ENCODE measurements around the gene JPT1.
"Not testable (repeated sequence)": the region's sequence is repeated elsewhere in the genome, so short reads cannot be mapped to it uniquely, and the experiment has no call there.

Gene JPT1, protein sequence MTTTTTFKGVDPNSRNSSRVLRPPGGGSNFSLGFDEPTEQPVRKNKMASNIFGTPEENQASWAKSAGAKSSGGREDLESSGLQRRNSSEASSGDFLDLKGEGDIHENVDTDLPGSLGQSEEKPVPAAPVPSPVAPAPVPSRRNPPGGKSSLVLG

DNA sequence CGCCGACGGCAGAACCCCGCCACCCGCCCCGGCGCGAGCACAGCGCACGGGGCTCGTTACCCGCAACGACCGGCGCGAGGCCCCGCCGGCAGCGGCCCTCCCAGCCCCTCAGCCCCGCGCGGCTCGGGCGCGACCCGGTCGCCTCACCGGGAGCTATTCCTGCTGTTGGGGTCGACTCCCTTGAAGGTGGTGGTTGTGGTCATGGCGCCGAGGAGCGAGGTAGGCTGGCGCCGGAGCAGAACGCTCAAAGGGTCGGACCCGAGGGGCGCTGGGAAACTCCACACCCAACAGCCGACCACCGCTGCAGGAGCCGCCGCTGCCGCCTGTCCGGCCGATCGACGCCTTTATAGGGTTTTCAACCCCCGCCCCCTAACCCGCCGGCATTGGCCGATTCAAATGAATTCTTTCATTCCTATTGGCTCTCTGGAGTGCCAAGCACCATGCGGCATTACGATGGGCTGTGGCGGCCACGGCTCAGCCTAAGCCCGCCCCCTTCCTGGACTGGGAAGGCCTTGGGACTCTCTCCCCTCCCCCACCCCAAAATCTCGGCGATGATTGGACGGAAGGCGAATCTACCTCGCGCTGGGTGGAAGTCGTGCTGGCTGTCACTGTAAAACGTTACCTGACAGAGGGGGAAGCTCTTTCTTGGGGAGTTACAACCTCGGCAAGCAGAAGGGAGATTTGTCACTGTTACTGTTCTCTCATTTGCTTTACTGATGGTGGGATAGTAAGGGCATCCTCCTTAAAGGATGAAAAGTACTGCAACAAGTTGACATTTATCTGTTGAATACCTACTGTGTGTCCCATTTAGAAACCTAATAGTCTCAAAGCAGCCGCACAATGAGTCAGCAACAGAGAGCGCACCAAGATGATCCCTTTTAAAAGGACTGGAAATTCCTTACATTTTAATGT, at the start of gene JPT1:
JPT1 (minus strand) TSS at position 318 of the 912 bp plus-strand sequence; CDS start at position 203, 115 bp downstream.
- peak; percentile 94 to 96 for DNase-seq (ENCODE audit: low read depth in 2 of 2, low spot score in 1 of 2)

DNA sequence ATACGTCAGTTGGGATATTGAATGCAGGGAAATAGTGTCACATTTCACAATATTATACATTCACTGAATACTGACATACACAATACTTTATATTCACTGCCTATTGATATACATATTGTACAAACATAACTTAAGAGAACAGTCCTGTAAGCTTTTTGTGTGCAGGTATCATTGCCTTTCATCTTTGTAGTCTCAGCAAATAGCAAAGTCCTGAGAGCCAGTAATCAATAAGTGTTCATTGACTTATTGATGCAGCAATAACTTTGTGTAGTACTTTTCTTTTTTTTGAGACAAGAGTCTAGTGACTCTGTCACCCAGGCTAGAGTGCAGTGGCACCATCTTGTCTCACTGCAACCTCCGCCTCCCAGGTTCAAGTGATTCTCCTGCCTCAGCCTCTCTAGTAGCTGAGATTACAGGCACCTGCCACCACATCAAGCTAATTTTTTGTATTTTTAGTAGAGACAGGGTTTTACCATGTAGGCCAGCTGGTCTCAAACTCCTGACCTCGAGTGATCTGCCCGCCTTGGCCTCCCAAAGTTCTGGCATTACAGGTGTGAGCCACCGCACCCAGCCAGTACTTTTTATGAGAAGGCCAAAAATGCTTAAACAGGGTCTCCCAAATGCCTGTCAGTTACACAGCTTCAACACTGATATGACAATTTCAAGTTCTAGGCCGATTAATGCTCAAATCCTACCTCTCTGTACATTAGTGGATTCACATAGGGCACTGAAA, 45.7 kb upstream of the JPT1 start:
- DNase-seq (ENCODE audit: low read depth in 2 of 2, low spot score in 1 of 2): no peak

DNA sequence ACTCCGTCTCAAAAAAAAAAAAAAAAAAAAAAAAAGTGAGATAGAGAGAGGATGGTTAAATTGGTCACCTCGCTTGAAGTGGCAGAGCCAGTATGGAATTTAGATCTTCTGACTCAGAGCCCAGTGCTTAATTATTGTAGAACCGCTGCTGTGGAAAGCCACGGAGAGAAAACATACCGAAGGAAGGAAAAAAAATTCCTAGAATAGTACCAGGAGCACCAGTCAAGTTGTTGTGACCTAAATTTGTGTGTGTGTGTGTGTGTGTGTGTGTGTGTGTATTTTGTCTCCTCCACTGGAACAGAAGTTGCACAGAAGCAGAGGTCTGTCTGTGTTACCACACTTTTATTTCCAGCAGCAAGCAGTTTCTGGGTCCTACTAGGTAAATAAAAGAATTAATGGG, 40.6 kb upstream of the JPT1 start:
- DNase-seq (ENCODE audit: low read depth in 2 of 2, low spot score in 1 of 2): no peak

GRCh38 chr17:75191584-75191983, 37.3 kb upstream of the JPT1 start:
- no peak for DNase-seq (ENCODE audit: low read depth in 2 of 2, low spot score in 1 of 2)

DNA sequence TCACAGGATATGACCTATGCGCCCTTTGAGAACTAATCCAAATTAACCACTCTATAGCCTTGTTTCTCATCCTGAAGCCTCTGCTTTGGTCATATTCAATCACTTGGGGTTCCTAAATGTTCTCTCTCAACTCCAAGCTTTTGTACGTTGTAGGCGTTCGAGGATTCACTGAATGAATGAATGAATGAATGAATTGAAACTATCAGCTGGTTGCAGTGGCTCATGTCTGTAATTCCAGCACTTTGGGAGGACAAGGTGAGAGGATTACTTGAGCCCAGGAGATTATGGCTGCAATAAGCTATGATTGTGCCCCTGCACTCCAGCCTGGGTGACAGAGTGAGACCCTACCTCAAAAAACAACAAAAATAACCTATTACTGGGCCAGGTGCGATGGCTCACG, 34.3 kb upstream of the JPT1 start:
- no peak for DNase-seq (ENCODE audit: low read depth in 2 of 2, low spot score in 1 of 2)

- no peak for DNase-seq (ENCODE audit: low read depth in 2 of 2, low spot score in 1 of 2)
Observed at GRCh38 chr17:75183999-75184884, 29.9 kb upstream of the JPT1 start.

GRCh38 chr17:75182569-75183436, 28.5 kb upstream of the JPT1 start, which contains the start of gene SUMO2:
Gene SUMO2 (minus strand): TSS chr17:75182959. CDS start chr17:75182834, 125 bp downstream.
- peak; percentile 84 to 93 for DNase-seq (ENCODE audit: low read depth in 2 of 2, low spot score in 1 of 2)

DNA sequence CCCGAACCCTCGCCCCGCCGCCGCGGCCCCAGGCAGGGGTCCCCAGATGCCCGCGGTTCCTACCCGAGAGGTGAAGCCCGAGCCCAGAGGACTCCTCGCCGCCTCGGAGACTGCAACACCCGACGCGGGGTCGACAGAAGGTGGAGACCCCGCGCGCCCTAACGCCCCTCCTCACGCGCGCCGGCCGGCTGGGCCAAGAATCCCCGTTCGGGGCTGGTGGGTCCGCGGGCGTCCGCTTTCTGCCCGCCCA, 27.9 kb upstream of the JPT1 start:
- DNase-seq (ENCODE audit: low read depth in 2 of 2, low spot score in 1 of 2): no peak

DNA sequence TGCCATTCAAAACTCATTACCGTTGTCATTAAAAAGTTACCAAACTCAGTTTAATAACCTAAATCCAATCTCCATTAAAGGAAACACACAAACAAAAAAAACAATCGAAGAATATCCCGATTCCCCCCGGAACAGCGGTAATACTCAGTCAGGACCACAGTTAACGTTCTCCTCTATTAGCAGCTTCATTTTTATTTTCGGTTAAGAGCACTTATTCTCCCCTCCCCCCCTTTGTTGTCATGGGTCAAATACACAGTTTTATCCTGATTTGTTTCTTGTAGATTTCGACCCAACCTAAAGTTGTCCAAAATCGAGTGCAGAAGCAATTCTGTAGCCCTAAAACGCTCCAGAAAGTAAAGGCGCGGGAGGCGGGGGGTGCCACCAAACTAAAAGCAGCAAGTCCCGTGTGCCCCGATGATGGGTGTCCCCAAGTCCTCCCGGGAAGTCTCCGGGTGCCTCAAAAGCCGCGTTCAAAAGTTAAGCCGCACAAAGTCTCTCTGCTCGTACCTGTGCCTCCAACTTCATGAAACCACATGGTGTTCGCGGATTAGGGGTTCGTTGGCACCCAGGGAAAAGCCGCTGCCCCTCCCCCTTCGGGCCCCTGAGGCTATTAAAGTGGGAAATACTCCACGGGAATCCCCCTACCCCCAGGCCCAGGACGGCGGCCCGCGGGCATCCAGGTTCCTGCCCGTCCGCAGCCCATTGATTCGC, 27.5 kb upstream of the JPT1 start:
- peak in 1 of 2 donors; percentile 11 for DNase-seq (ENCODE audit: low read depth in 2 of 2, low spot score in 1 of 2)

GRCh38 chr17:75181110-75181509, 26.8 kb upstream of the JPT1 start:
- DNase-seq (ENCODE audit: low read depth in 2 of 2, low spot score in 1 of 2): no peak

DNA sequence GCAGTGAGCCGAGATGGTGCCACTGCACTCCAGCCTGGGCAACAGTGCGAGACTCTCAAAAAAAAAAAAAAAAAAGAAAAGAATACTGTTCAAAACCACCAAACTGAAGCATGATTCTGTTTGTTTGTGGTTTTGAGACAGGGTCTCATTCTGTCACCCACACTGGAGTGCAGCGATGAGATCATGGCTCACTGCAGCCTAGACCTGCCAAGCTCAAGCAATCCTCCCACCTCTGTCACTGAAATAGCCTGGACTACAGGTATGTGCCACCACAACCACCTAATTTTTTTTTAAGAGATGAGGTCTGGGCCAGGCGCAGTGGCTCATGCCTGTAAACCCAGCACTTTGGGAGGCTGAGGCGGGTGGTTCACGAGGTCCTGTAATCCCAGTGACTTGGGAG, 24.1 kb upstream of the JPT1 start:
- DNase-seq (ENCODE audit: low read depth in 2 of 2, low spot score in 1 of 2): no peak

DNA sequence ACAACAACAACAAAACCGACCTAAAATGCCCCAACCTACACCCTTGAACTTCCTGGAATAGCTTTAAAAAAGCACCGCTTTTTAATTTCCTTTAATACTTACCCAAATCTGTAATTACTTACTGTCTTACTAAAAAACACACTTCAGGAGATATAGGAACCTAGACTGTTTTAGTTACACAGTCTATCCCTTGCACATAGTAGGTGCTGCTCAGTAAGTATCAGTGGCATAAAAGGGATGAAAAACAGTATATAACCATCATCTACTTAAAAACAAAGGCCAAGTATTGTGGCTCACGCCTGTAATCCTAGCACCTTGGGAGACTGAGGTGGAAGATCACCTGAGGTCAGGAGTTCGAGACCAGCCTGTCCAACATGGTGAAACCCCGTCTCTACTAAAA, 22.3 kb upstream of the JPT1 start:
- no peak for DNase-seq (ENCODE audit: low read depth in 2 of 2, low spot score in 1 of 2)

DNA sequence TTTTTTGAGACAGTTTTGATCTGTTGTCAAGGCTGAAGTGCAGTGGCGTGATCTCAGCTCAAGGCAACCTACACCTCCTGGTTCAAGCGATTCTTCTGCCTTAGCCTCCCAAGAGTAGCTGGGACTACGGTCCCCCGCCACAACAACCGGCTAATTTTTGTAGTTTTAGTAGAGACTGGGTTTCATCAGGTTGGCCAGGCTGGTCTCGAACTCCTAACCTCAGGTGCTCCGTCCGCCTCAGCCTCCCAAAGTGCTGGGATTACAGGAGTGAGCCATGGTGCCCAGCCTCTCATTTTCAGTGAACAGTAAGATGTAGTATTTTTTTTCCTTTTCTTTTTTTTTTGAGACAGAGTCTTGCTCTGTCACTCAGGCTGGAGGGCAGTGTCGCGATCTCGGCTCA, 20.7 kb upstream of the JPT1 start:
- DNase-seq (ENCODE audit: low read depth in 2 of 2, low spot score in 1 of 2): no peak

DNA sequence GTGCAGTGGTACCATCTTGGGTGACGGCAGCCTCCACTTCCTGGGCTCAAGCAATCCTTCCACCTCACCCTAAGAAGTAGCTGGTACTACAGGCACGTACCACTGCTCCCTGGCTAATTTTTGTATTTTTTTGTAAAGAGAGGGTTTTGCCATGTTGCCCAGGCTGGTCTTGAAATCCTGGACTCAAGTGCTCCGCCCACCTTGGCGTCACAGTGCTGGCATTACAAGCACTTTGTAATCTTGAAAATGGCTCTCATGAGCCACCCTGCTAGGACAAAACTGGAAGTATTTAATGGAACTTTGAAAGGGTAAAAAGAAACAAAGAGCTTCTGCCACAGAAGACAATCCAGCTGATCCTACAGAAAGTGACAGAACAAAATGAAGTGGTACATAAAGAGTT, 19.2 kb upstream of the JPT1 start:
- DNase-seq (ENCODE audit: low read depth in 2 of 2, low spot score in 1 of 2): no peak

GRCh38 chr17:75168998-75169397, 14.7 kb upstream of the JPT1 start:
- no peak for DNase-seq (ENCODE audit: low read depth in 2 of 2, low spot score in 1 of 2)

DNA sequence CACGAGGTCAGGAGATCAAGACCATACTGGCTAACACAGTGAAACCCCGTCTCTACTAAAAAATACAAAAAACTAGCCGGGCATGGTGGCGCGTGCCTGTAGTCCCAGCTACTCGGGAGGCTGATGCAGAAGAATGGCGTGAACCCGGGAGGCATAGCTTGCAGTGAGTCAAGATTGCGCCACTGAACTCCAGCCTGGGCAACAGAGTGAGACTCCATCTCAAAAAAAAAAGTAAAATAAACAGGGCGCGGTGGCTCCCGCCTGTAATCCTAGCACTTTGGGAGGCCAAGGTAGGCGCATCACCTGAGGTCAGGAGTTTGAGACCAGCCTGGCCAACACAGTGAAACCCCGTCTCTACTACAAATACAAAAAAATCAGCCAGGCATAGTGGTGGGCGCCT, 10.3 kb upstream of the JPT1 start:
- DNase-seq (ENCODE audit: low read depth in 2 of 2, low spot score in 1 of 2): not testable (repeated sequence)

DNA sequence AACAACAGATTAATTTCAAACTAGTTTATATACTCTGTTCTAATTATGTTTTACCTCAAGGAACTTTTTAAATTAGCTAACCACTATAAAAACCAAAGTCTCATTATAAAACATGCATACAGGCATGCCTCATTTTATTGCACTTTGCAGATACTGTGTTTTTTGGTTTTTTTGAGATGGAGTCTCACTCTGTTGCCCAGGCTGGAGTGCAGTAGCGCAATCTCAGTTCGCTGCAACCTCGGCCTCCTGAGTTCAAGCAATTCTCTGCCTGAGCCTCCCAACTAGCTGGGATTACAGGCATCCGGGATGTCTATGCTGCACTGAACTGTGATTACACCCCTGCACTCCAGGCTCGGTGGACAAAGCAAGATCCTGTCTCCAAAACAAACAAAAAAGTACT, 8.8 kb upstream of the JPT1 start:
- no peak for DNase-seq (ENCODE audit: low read depth in 2 of 2, low spot score in 1 of 2)

DNA sequence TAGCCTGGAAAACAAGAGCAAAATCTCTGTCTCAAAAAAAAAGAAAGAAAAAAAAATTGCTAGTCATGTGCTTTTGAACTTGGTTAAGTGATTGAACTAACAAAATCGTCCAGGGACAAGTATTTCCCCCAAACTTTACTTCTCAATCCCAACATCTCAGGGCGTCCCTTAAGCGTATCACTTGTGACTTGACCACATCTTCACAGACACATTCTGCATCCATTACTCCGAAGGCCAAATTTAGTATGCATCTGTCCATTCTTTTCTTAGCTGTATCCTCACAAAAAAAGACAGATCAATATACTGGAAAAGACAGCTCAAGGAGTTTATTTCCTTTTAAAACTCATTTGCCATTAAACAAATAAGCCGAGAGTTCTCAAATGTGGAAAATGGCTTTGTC, 5.9 kb upstream of the JPT1 start:
- DNase-seq (ENCODE audit: low read depth in 2 of 2, low spot score in 1 of 2): no peak

DNA sequence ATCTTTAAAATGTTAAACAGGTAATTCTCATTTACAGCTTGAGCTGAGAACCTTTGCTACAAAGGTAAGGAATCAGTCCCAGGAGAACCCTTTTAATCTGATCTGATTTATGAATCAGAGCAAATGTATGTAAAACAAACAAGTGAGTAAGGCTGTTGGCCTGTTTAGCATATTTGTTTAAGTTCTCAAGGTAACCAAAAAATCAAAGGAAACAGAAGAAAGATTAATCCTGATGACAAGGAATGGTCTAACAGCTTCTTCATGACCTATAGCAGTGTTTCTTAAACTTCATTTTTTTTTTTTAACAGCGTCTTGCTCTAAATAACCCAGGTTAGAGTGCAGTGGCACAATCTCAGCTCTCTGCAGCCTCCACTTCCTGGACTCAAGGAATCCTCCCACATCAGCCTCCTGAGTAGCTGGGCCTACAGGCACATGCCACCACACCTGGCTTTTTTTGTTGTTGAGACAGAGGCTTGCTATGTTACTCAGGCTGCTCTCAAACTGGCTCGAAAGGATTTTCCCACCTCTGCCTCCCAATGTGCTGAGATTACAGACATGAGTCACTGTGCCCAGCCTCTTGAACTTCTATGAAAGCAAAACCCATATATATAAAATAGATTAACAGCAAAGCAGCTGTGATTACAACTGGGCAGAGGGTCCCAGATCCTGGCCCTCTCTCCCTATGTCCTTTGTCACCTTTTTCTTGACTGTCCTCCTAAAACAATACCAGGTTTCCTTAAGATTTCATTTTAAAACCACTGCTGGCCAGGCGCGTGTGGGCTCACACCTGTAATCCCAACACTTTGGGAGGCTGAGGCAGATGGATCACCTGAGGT, 5.1 kb upstream of the JPT1 start:
- no peak for DNase-seq (ENCODE audit: low read depth in 2 of 2, low spot score in 1 of 2)

Data from stimulated activated CD8-positive, alpha-beta memory T cell treated with anti-CD3 and anti-CD28 coated beads, Interleukin-4, amount 100 ng/mL, for 1 hour (primary cell).